Adipocyte (in vitro differentiated cells): Measurements from ENCODE around the gene MROH2A.

Experiments used
- DNase-seq: peaks from one replicate; pipeline ENCODE4 v3.0.0-alpha.2; 2015; ENCODE audit warnings: low read depth
- H3K27me3 ChIP-seq: replicated peaks from 2 replicates; pipeline ENCODE4 v1.7.0; 2013; ENCODE audit warnings: mild to moderate bottlenecking, low read length, moderate library complexity; ENCODE audit not compliant: control insufficient read depth, insufficient read depth
- H3K36me3 ChIP-seq: 2 replicates; pipeline ENCODE4 v1.7.0; 2013; ENCODE audit warnings: low read length, mild to moderate bottlenecking, moderate library complexity; ENCODE audit not compliant: control insufficient read depth, insufficient read depth, severe bottlenecking
- H3K4me1 ChIP-seq: 2 replicates; pipeline ENCODE4 v1.7.0; 2013; ENCODE audit warnings: mild to moderate bottlenecking, low read length, moderate library complexity; ENCODE audit not compliant: control insufficient read depth, insufficient read depth
- H3K4me3 ChIP-seq: 2 replicates; pipeline ENCODE4 v1.7.0; 2013; ENCODE audit warnings: mild to moderate bottlenecking, low read length, moderate library complexity
- H3K9ac ChIP-seq: 2 replicates; pipeline ENCODE4 v1.7.0; 2013; ENCODE audit warnings: mild to moderate bottlenecking, low read length, moderate library complexity
- H3K9me3 ChIP-seq: 2 replicates; pipeline ENCODE4 v1.7.0; 2013; ENCODE audit warnings: mild to moderate bottlenecking, low read length, moderate library complexity; ENCODE audit not compliant: control insufficient read depth

MROH2A gene

DNA sequence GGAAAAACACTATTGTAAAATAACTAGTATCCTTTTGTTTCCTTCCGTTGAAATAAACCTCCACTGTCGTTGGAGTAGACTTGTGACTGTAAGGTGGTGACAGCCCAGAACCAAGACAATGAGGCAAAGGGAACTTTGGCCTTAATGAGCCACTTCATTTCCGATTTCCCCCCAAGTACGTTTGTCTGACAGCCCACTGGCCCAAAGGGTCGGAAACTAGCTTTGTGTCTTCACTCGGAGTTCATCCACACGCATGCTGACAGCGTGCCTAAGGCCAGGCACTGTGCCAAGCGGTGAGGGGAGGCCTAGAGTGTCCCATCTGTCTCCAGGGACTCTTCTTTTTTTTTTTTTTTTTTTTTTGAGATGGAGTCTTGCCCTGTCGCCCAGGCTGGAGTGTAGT, 55.2 kb downstream of the MROH2A start:
- Histone ChIP-seq H3K4me3 (no peak overlapping the region), H3K9me3 (no peaks in the 10 kb centered on the region), H3K27me3 (peaks cover 10% of the 10 kb centered on the region), H3K9ac (peak overlapping the region; percentile 34), H3K4me1 (peaks cover 17% of the 10 kb centered on the region), H3K36me3 (no peaks in the 10 kb centered on the region)
- DNase-seq, result no peak

GRCh38 chr2:233835230-233836186, 57.4 kb downstream of the MROH2A start:
- no peaks in the 10 kb centered on the region for H3K36me3 ChIP-seq
- H3K4me3 ChIP-seq, result no peak overlapping the region
- no peak for DNase-seq
- peaks cover 17% of the 10 kb centered on the region for H3K4me1 ChIP-seq
- no peaks in the 10 kb centered on the region for H3K9me3 ChIP-seq
- no peaks in the 10 kb centered on the region for H3K27me3 ChIP-seq
- no peak overlapping the region for H3K9ac ChIP-seq

DNA sequence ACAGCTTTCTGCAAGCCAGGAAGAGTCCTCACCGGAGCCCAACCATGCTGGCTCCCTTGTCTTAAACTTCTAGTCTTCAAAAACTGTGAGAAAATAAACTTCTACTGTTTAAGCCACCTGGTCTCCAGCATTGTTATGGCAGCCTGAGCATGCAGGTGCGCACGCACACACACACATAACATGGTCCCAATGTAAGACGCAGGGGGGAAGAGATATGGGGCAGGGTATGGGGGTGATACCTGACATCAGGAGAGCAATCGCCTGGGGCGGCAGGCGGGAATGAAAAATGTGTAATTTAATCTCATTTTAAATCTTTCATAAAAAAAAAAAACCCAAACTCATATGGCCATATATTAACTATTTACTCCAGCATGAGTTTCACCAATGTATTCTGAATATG, 58.2 kb downstream of the MROH2A start:
- Histone ChIP-seq H3K4me1 (peaks cover 17% of the 10 kb centered on the region), H3K4me3 (no peak overlapping the region), H3K36me3 (no peaks in the 10 kb centered on the region), H3K9me3 (no peaks in the 10 kb centered on the region), H3K27me3 (no peaks in the 10 kb centered on the region), H3K9ac (no peak overlapping the region)
- DNase-seq, result no peak

- no peak overlapping the region for H3K9ac ChIP-seq
- peaks cover 12% of the 10 kb centered on the region for H3K4me1 ChIP-seq
- no peak for DNase-seq
- no peaks in the 10 kb centered on the region for H3K9me3 ChIP-seq
- H3K4me3 ChIP-seq, result no peak overlapping the region
- H3K36me3 ChIP-seq, result no peaks in the 10 kb centered on the region
- no peaks in the 10 kb centered on the region for H3K27me3 ChIP-seq
Measured at GRCh38 chr2:233837694-233838229, 59.6 kb downstream of the MROH2A start.

GRCh38 chr2:233838251-233838650, 60.1 kb downstream of the MROH2A start:
- H3K36me3 ChIP-seq, result no peaks in the 10 kb centered on the region
- H3K9ac ChIP-seq, result no peak overlapping the region
- H3K4me3 ChIP-seq, result no peak overlapping the region
- H3K9me3 ChIP-seq, result no peaks in the 10 kb centered on the region
- H3K27me3 ChIP-seq, result no peaks in the 10 kb centered on the region
- no peak for DNase-seq
- peaks cover 7% of the 10 kb centered on the region for H3K4me1 ChIP-seq

DNA sequence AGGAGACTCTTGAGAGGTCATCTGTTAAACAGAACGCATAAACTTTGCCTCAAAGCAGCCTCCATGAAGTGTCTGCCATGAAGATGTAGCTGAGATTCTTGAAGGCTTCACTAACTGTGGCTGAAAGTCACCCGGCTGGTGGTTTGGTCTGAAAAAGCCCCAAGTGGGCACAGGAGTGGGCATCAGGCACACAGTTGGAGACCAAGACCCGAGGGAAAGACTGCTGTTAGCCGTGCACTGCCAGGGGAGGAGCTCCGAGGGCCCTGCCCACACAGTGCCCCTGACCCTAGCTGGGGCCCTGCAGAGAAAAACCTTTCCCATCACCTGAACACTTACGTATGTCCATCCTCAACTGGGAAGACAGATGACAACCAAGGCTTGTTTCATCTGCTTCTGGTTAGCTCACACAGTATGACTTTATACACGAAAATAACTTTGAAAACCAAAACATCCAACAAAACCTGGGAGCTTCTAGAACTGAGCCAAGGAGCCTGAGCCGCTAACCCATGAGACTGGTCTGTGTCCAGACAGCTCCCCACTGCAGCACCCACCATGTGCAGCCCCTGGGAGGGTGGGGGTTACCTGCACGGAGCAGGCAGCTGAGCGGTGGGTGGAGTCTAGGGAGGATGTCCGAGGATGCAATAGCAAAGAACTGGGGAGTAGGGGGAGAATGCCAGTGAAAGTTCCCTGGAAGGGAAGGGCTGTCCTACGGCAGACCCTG, 60.8 kb downstream of the MROH2A start:
- H3K9me3 ChIP-seq, result no peaks in the 10 kb centered on the region
- no peak overlapping the region for H3K4me3 ChIP-seq
- H3K4me1 ChIP-seq, result peaks cover 3% of the 10 kb centered on the region
- H3K27me3 ChIP-seq, result no peaks in the 10 kb centered on the region
- no peaks in the 10 kb centered on the region for H3K36me3 ChIP-seq
- no peak overlapping the region for H3K9ac ChIP-seq
- DNase-seq, result no peak

GRCh38 chr2:233839447-233839820, 61.3 kb downstream of the MROH2A start:
- H3K9me3 ChIP-seq, result no peaks in the 10 kb centered on the region
- no peak for DNase-seq
- H3K36me3 ChIP-seq, result no peaks in the 10 kb centered on the region
- H3K9ac ChIP-seq, result no peak overlapping the region
- H3K27me3 ChIP-seq, result no peaks in the 10 kb centered on the region
- H3K4me3 ChIP-seq, result no peak overlapping the region
- H3K4me1 ChIP-seq, result no peaks in the 10 kb centered on the region

DNA sequence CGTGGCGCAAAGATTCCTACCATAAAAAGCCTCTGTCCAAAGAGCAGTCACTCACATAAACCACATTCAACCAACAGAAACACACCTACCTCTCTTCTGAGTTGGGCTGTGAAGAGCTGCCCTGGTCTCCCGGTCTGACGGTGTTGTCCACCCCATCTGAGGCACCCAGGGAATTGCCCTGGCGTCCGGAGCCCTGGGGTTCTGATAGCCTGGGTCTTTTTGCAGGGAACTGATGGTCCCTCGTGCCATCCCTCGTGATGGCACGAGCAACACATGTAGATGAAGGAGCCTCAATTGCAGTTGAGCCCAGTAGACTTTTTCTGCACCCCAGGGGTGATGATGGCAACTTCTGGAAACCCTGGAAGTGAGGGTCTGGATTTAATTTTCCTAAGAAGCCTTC, 62.4 kb downstream of the MROH2A start:
- Histone ChIP-seq H3K27me3 (no peaks in the 10 kb centered on the region), H3K36me3 (no peaks in the 10 kb centered on the region), H3K4me3 (no peak overlapping the region), H3K4me1 (no peaks in the 10 kb centered on the region), H3K9ac (no peak overlapping the region), H3K9me3 (no peaks in the 10 kb centered on the region)
- DNase-seq, result no peak

DNA sequence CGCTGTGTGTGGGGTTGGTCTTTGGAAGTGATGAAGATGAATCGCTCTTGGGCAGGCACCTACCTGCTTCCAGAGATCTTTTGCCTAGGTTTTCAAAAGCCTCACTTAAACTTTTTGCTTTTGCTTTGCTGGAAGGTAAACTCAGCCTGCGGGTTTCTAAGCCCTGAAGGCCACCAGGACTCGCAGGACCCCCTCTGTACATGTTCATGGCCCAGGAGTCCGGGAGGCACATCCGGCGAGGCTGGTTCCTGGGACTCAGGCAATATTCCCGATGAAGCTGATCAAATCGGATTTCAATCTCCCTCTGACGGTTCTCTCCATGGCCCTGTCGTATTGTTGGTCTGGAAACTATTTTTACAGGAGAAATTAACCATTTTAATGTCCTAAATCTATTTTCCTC, 63.1 kb downstream of the MROH2A start:
- H3K9ac ChIP-seq, result no peak overlapping the region
- H3K9me3 ChIP-seq, result no peaks in the 10 kb centered on the region
- DNase-seq, result no peak
- H3K27me3 ChIP-seq, result no peaks in the 10 kb centered on the region
- no peak overlapping the region for H3K4me3 ChIP-seq
- H3K4me1 ChIP-seq, result no peaks in the 10 kb centered on the region
- no peaks in the 10 kb centered on the region for H3K36me3 ChIP-seq

GRCh38 chr2:233844064-233844807, 66.1 kb downstream of the MROH2A start:
- Histone ChIP-seq H3K4me1 (no peaks in the 10 kb centered on the region), H3K9me3 (no peaks in the 10 kb centered on the region), H3K27me3 (no peaks in the 10 kb centered on the region), H3K36me3 (no peaks in the 10 kb centered on the region), H3K9ac (no peak overlapping the region), H3K4me3 (no peak overlapping the region)
- no peak for DNase-seq

DNA sequence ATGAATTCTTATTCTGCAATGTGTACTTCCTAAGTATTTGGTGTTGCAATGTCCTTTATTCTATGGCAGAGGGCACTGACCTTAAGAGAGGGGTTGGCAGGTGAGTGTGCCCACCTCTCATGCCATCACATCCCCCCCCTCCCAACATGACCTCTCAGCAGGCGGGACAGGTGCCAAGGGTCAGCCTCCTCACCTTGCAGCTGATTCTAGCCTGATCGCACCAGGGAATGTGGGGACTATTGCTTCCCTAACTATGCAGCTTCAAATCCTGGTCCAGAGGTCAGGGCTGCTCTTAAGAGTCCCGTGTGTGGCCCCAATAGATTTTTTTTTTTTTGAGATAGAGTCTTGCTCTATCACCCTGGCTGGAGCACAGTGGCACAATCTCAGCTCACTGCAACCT, 66.7 kb downstream of the MROH2A start:
- H3K4me1 ChIP-seq, result no peaks in the 10 kb centered on the region
- H3K4me3 ChIP-seq, result no peak overlapping the region
- no peaks in the 10 kb centered on the region for H3K27me3 ChIP-seq
- no peaks in the 10 kb centered on the region for H3K36me3 ChIP-seq
- no peak overlapping the region for H3K9ac ChIP-seq
- H3K9me3 ChIP-seq, result no peaks in the 10 kb centered on the region
- DNase-seq, result no peak
